Heart right ventricle (tissue), 16 donors: Measurements from ENCODE around the gene STXBP5. TPM values are rescaled to one million over a fixed set of nuclear protein-coding genes. Genes with fewer than 3 reads are reported as not detected.

Experiments used
- ATAC-seq, 8 donors: fragments of 200-7000 bp; cut with Tn5 transposase; one replicate each; pipeline ENCODE4 v1.9.1; 2020; ENCODE audit warnings: mild to moderate bottlenecking in 8 of 8, moderate library complexity in 8 of 8, moderate number of reproducible peaks in 1 of 8
- DNase-seq, 2 donors: peaks; one replicate each; pipeline ENCODE4 v3.0.0-alpha.2; 2020
- H3K27ac ChIP-seq, 10 donors: fragments of 200-600 bp; sonication (generic) in 2 of 10; one replicate each; pipeline versions ENCODE4 v1.5.0 to v1.8.0; 2020 to 2022; ENCODE audit warnings: mild to moderate bottlenecking in 3 of 10
- H3K27me3 ChIP-seq, 7 donors: fragments of 200-600 bp; one replicate each; pipeline ENCODE4 v1.8.0; 2021 to 2022; ENCODE audit warnings: mild to moderate bottlenecking in 2 of 7
- H3K36me3 ChIP-seq, 9 donors: fragments of 200-600 bp; sonication (generic) in 1 of 9; one replicate each; pipeline versions ENCODE4 v1.5.0 to v1.8.0; 2020 to 2022; ENCODE audit warnings: mild to moderate bottlenecking in 2 of 9
- H3K4me1 ChIP-seq, 9 donors: fragments of 200-600 bp; sonication (generic) in 1 of 9; one replicate each; pipeline versions ENCODE4 v1.5.0 to v1.8.0; 2020 to 2022; ENCODE audit warnings: mild to moderate bottlenecking in 4 of 9
- H3K4me3 ChIP-seq, 10 donors: fragments of 200-600 bp; sonication (generic) in 2 of 10; one replicate each; pipeline versions ENCODE4 v1.5.0 to v1.8.0; 2020 to 2022; ENCODE audit warnings: mild to moderate bottlenecking in 7 of 10, moderate library complexity in 2 of 10
- H3K9me3 ChIP-seq, 11 donors: fragments of 200-600 bp in 10 of 11; sonication (generic) in 2 of 11; one replicate each; pipeline versions ENCODE4 v1.5.0 to v1.8.0; 2013 to 2022; ENCODE audit warnings: mild to moderate bottlenecking in 2 of 11, control low read depth in 1 of 11, moderate library complexity in 1 of 11
- WGBS, 2 donors: extraction: QIAGEN DNeasy Blood & Tissue Kit; methylation state at CpG; one replicate each; pipeline ENCODE4 v1.1.7; 2013; ENCODE audit warnings: inconsistent platforms in 1 of 2; 5-methylcytosine and 5-hydroxymethylcytosine counted together
- intact Hi-C, 10 donors: fragments of 100-400 bp; cut with DNase I; formaldehyde crosslinking; loops; one replicate each; pipeline versions ENCODE4 v1.11.1 to v1.14.2; 2022
- polyA plus RNA-seq, 2 donors: library from polyadenylated mRNA; stranded (reverse); fragments of 200-250 nt; gene quantifications; one replicate each; pipeline ENCODE4 v1.2.3, GENCODE V29; 2013
- total RNA-seq, 10 donors: library from RNA; stranded (reverse); fragmentation: NEBNext Ultra II Directional in 3 of 10; extraction: Animal tissue kit (Norgen Biotek cat#: 25700) in 3 of 10; gene quantifications; one replicate each; pipeline versions ENCODE4 v1.2.1 to v1.2.4, GENCODE V29; 2021 to 2023
- TF ChIP-seq, protein P1 (sequence below), 9 donors: fragments of 200-600 bp; sonication (generic) in 2 of 9; IDR thresholded peaks; one replicate each; pipeline versions ENCODE4 v1.5.0 to v1.8.0; 2021 to 2022; ENCODE audit warnings: antibody characterized with exemption in 9 of 9, mild to moderate bottlenecking in 5 of 9, moderate library complexity in 1 of 9
- donor health status: Arrhythmogenic right ventricular cardiomyopathy.
- donor health status: ischemic (EF 13 %, LVEDD 7.1; RV severe dilation, severe dysfunction).
- donor health status: healthy with polysubstance abuse.
- donor health status: DM: no; HTN: yes; CAD: no.
- donor health status: DM: no; HTN: no; CAD: no.
- donor health status: ischemic (EF 25% LVEDD 6.9; RV normal size, moderate dysfunction).
- donor health status: ischemic (EF 25% LVEDD 5.7; RV mildly dilated, moderate dysfunction).
- donor health status: healthy.
- donor health status: DM: yes; HTN: yes; CAD: no.
- donor health status: Ischemic cardiomyopathy.
- donor health status: ischemic (EF 35%, LVEDD 5.7; RV mildly dilated, moderate dysfunction).
- donor health status: nonischemic (EF 11% LVEDD 7.7; RV severe dilation, severe dysfunction).
- donor health status: DM: yes; HTN: yes; CAD: no.
- donor health status: PGD.
- donor health status: ischemic (EF 29% LVEDD 5.4; RV normal size, mild dysfunction).
- donor health status: nonischemic (EF 23%, LVEDD 6.1; RV moderate dilation, normal function).

The STXBP5 gene
- total and polyA plus RNA-seq, 12 donors, result 2.8 to 23.2 (median 13.4) TPM

DNA sequence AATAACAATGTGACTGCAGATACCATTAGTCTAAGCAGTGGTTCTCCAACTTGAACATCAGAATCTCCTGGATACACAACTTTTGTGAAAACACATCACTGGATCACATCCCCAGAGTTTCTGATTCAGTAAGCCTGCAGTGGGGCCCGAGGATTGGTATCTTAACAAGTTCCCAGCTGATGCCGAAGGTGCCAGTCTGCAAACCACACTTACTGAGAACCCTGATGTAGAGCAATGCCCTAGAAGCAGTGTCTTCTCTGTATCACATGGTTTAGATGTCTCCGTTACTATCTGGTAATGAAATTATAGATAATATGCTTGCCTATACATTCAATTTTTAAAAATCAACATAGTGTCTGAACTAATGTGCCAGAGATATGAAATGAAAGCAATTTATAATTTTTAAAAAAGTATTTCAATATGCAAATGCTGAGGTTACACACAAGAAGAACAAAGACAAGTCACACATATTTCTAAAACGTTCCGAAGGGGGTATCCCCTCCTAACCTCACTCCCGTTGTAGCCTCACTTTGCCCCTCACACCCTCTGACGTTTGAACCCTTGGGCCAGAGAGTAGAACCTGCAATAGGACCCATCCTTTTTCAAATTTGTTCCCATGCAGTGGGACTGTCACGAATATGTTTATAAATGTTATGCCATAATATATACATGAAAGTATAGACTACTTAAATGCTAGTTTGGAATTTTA, 188.9 kb downstream of the STXBP5 start:
- no peak for DNase-seq
- TF ChIP-seq, protein P1, sequence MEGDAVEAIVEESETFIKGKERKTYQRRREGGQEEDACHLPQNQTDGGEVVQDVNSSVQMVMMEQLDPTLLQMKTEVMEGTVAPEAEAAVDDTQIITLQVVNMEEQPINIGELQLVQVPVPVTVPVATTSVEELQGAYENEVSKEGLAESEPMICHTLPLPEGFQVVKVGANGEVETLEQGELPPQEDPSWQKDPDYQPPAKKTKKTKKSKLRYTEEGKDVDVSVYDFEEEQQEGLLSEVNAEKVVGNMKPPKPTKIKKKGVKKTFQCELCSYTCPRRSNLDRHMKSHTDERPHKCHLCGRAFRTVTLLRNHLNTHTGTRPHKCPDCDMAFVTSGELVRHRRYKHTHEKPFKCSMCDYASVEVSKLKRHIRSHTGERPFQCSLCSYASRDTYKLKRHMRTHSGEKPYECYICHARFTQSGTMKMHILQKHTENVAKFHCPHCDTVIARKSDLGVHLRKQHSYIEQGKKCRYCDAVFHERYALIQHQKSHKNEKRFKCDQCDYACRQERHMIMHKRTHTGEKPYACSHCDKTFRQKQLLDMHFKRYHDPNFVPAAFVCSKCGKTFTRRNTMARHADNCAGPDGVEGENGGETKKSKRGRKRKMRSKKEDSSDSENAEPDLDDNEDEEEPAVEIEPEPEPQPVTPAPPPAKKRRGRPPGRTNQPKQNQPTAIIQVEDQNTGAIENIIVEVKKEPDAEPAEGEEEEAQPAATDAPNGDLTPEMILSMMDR (IDR thresholded peaks at IDR 0.05), result no peak
- H3K27me3 ChIP-seq, result no peaks in the 10 kb centered on the region
- intact Hi-C loops, result loop anchor here in 6 of 10 donors (5.0 to 10.0 kb wide), 4 partner anchors 752 to 774 kb away; no protein-coding TSS in a partner anchor
- H3K4me1 ChIP-seq, result no peaks in the 10 kb centered on the region
- no peak overlapping the region for H3K27ac ChIP-seq
- WGBS, 2 donors, result 81 to 82% methylated on average over 8 of the region's 8 CpGs
- no peaks in the 10 kb centered on the region for H3K9me3 ChIP-seq
- ATAC-seq, result no peak
- H3K36me3 ChIP-seq, result peaks cover 0 to 9% (median 0%) of the 10 kb centered on the region in 9 donors
- no peak overlapping the region for H3K4me3 ChIP-seq

DNA sequence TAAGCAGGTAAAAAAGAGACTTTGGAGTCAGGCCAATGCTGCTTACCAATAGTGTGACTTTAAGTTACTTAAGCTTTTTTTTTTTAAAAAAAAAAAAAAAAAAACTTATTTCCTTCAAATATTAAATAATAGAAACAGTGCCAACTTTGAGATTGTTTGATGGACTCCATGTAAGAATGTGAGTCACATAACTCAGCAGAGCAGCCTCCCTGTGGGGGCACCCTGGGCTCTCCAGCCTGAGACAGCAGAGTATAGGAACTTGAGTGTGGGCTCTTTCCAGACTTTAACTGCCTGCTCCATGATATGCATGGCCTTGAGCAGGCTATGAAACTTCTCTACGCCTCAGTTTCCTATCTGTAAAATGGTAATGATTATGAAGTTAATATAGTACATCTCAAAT, 190.9 kb downstream of the STXBP5 start:
- Histone ChIP-seq H3K27ac (no peak overlapping the region), H3K36me3 (no peaks in the 10 kb centered on the region), H3K9me3 (peaks cover 0 to 3% (median 0%) of the 10 kb centered on the region in 11 donors), H3K4me3 (no peak overlapping the region), H3K4me1 (no peaks in the 10 kb centered on the region), H3K27me3 (no peaks in the 10 kb centered on the region)
- no peak for DNase-seq
- TF ChIP-seq, protein P1 (IDR thresholded peaks at IDR 0.05), result no peak
- 87 to 91% methylated on average over 1 of the region's 1 CpG for WGBS, 2 donors
- intact Hi-C loops, result loop anchor here in 5 of 10 donors (5.0 to 10.0 kb wide), 4 partner anchors 750 to 772 kb away; no protein-coding TSS in a partner anchor
- ATAC-seq, result no peak

DNA sequence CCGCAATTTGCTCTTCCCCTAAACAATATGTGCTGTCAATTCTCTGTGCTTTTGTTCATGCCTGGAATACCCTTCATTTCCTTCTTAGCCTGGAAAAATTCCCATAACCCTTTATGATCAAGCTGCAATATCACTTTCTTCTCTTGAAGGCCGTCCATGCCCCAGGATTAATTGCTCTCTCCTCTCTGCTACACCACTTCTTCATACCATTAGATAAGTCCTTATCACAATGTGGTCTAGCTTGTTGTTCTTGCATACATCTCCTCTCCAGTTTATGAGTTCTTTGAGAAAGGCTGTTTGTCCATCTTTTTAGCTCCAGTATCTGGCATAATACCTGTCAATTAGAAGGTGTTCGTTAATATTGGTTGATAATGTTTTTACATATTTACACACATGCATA, 193.1 kb downstream of the STXBP5 start:
- TF ChIP-seq, protein P1 (IDR thresholded peaks at IDR 0.05), result no peak
- Histone ChIP-seq H3K27ac (no peak overlapping the region), H3K4me1 (no peaks in the 10 kb centered on the region), H3K9me3 (peaks cover 0 to 19% (median 0%) of the 10 kb centered on the region in 11 donors), H3K27me3 (no peaks in the 10 kb centered on the region), H3K36me3 (no peaks in the 10 kb centered on the region), H3K4me3 (no peak overlapping the region)
- 77% methylated on average over 3 of the region's 3 CpGs for WGBS, 2 donors
- ATAC-seq, result no peak
- intact Hi-C loops, result loop anchor here in 5 of 10 donors (5.0 to 10.0 kb wide), 4 partner anchors 747 to 770 kb away; no protein-coding TSS in a partner anchor
- no peak for DNase-seq

DNA sequence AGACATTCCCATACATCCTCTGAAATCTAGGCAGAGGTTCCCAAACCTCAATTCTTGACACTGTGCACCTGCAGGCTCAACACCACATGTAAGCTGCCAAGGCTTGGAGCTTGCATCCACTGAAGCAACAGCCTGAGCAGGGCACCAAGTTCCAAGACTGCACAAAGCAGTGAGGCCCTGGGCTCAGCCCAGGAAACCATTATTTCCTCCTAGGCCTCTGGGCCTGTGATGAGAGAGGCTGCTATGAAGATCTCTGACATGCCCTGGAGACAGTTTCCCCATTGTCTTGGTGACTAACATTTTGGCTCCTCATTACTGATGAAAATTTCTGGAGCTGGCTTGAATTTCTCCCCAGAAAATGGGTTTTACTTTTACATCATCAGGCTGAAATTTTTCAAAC, 196.8 kb downstream of the STXBP5 start:
- H3K27ac ChIP-seq, result no peak overlapping the region
- H3K36me3 ChIP-seq, result no peaks in the 10 kb centered on the region
- ATAC-seq (no peak), DNase-seq (no peak)
- intact Hi-C loops, result no loop called here
- no peaks in the 10 kb centered on the region for H3K27me3 ChIP-seq
- no peaks in the 10 kb centered on the region for H3K4me1 ChIP-seq
- no peak overlapping the region for H3K4me3 ChIP-seq
- TF ChIP-seq, protein P1 (IDR thresholded peaks at IDR 0.05), result no peak
- H3K9me3 ChIP-seq, result peaks cover 0 to 30% (median 0%) of the 10 kb centered on the region in 11 donors
